Activated naive CD4-positive, alpha-beta T cell treated with anti-CD3 and anti-CD28 coated beads, Interleukin-2, amount 50 U/mL, for 72 hours (primary cell): ENCODE measurements around the gene KLHL36. TPM values are rescaled to one million over a fixed set of nuclear protein-coding genes. Genes with fewer than 3 reads are reported as not detected.

Experiments
- total RNA-seq, 2 donors: library from RNA; stranded (reverse); gene quantifications; one replicate each; pipeline ENCODE4 v1.2.3, GENCODE V29; 2022

The KLHL36 gene
- total RNA-seq, 2 donors from 2014 or later, result 50.5 to 60.5 TPM

Other genes with a start within 250 kb of the KLHL36 start
- gene MEAK7, start 143.9 kb upstream of the KLHL36 start, total RNA-seq, result 10 to 100 TPM; 11.2 to 19.0 TPM
- gene COTL1, start 30.4 kb upstream of the KLHL36 start, total RNA-seq, result 100 to 1,000 TPM; 277 to 583 TPM
- gene USP10, start 51.5 kb downstream of the KLHL36 start, total RNA-seq, result 100 to 1,000 TPM in 1 of 2 donors, 10 to 100 TPM in 1; 82.7 to 129 TPM
- gene CRISPLD2, start 171.5 kb downstream of the KLHL36 start, total RNA-seq, result under 1 TPM; 0.07 to 0.08 TPM